GM12878 (cell line): ENCODE data around the gene DHDH. TPM values are rescaled to one million over a fixed set of nuclear protein-coding genes. Genes with fewer than 3 reads are reported as not detected.

Source experiments
- ATAC-seq: fragments of 200-7000 bp; cut with Tn5 transposase; 3 replicates; pipeline ENCODE4 v1.9.1; 2020; ENCODE audit warnings: mild to moderate bottlenecking, moderate library complexity
- Bru-seq: library from RNA; stranded (reverse); fragments of 400-500 nt; gene quantifications from one replicate; lab custom pipeline; 2021; lab: Mats Ljungman, UMichigan
- BruChase-seq, 2 experiments: library from RNA; stranded (reverse); fragments of 400-500 nt; gene quantifications; one replicate each; lab custom pipeline; 2021; lab: Mats Ljungman, UMichigan
- BruUV-seq: library from RNA; stranded (reverse); fragments of 400-500 nt; replicated peaks from 2 replicates; lab custom pipeline; 2021; lab: Mats Ljungman, UMichigan
- CTCF ChIA-PET: fragments of 300-600 bp; sonication (Branson Sonifier 250); formaldehyde crosslinking; extraction: SDS; loops from one replicate; lab custom pipeline; 2021; ENCODE audit warnings: inconsistent platforms; lab: Yijun Ruan, JAX
- POLR2A ChIA-PET: fragments of 350-600 bp; formaldehyde crosslinking; extraction: SDS; loops from one replicate; lab custom pipeline; 2021; ENCODE audit warnings: inconsistent platforms; lab: Charles Lee
- RAD21 ChIA-PET: fragments of 300-600 bp; sonication (Branson Sonifier 250); formaldehyde crosslinking; loops from one replicate; lab custom pipeline; 2023; ENCODE audit warnings: antibody characterized with exemption; ENCODE audit not compliant: unreplicated experiment; lab: Charles Lee
- SMC1A ChIA-PET: fragments of 300-600 bp; sonication (Branson Sonifier 250); formaldehyde crosslinking; loops from one replicate; lab custom pipeline; 2023; ENCODE audit not compliant: unreplicated experiment, uncharacterized antibody; lab: Charles Lee
- DNase-seq: peaks from one replicate; pipeline ENCODE4 v3.0.0-alpha.2; 2011; ENCODE audit warnings: low read depth, low spot score
- FAIRE-seq: peaks from 3 replicates; lab custom pipeline; 2011; peaks lifted over from hg19 to GRCh38; lab: Jason Lieb, UNC
- H2AFZ ChIP-seq: 2 replicates; pipeline ENCODE4 v1.6.0; 2011; ENCODE audit warnings: low read depth, low read length, control low read depth; ENCODE audit not compliant: control insufficient read depth
- H3K27ac ChIP-seq: 2 replicates; pipeline ENCODE4 v1.5.1; 2011; ENCODE audit warnings: control low read depth; ENCODE audit not compliant: control insufficient read depth, insufficient read depth
- H3K27me3 ChIP-seq, 2 experiments: replicated peaks in 1 of 2; 2 replicates each; pipeline versions ENCODE4 v1.6.0 to v1.6.1; 2011; ENCODE audit warnings: low read length in 1 of 2; ENCODE audit not compliant: control insufficient read depth in 2 of 2, insufficient read depth in 2 of 2
- H3K36me3 ChIP-seq, 2 experiments: 2 replicates each; pipeline ENCODE4 v1.5.1; 2011; ENCODE audit warnings: low read length in 1 of 2; ENCODE audit not compliant: control insufficient read depth in 2 of 2, insufficient read depth in 2 of 2
- H3K4me1 ChIP-seq: 2 replicates; pipeline ENCODE4 v1.6.1; 2011; ENCODE audit warnings: mild to moderate bottlenecking, low read length, moderate library complexity, mixed read lengths; ENCODE audit not compliant: control insufficient read depth, insufficient read depth
- H3K4me2 ChIP-seq: 2 replicates; pipeline ENCODE4 v1.6.0; 2011; ENCODE audit warnings: control low read depth; ENCODE audit not compliant: control insufficient read depth, insufficient read depth
- H3K4me3 ChIP-seq: fragments of 200-600 bp; sonication (generic); 2 replicates; pipeline ENCODE4 v1.5.1; 2016
- H3K79me2 ChIP-seq: 2 replicates; pipeline ENCODE4 v1.6.0; 2011; ENCODE audit warnings: low read length; ENCODE audit not compliant: control insufficient read depth, insufficient read depth
- H3K9ac ChIP-seq: 2 replicates; pipeline ENCODE4 v1.8.0; 2011; ENCODE audit warnings: low read length, control low read depth, mixed read lengths; ENCODE audit not compliant: control insufficient read depth, insufficient read depth
- H3K9me3 ChIP-seq: replicated peaks from 3 replicates; pipeline ENCODE4 v1.5.1; 2011; ENCODE audit warnings: mild to moderate bottlenecking, low read length; ENCODE audit not compliant: control insufficient read depth, insufficient read depth
- H4K20me1 ChIP-seq: 2 replicates; pipeline ENCODE4 v1.6.0; 2011; ENCODE audit not compliant: control insufficient read depth, insufficient read depth
- CREB1 ChIP-seq: IDR thresholded peaks from 2 replicates; pipeline ENCODE4 v1.6.1; 2012; ENCODE audit warnings: low read depth, mild to moderate bottlenecking, inconsistent platforms
- EGR1 ChIP-seq, 2 experiments: IDR thresholded peaks; 1 replicate in 1 of 2; 2 replicates in 1 of 2; pipeline ENCODE4 v1.6.1; 2011 to 2012; ENCODE audit warnings: low read depth in 2 of 2, low read length in 2 of 2, borderline replicate concordance in 1 of 2, mild to moderate bottlenecking in 1 of 2, moderate library complexity in 1 of 2
- HCFC1 ChIP-seq: fragments of 150-350 bp; IDR thresholded peaks from 2 replicates; pipeline ENCODE4 v1.6.1; 2014; ENCODE audit warnings: low read length
- NFYA ChIP-seq: IDR thresholded peaks from 2 replicates; pipeline ENCODE4 v1.6.1; 2011; ENCODE audit warnings: low read depth, mild to moderate bottlenecking, low read length, improper control_type of control experiment, borderline replicate concordance
- POLR2A ChIP-seq: IDR thresholded peaks from 2 replicates; pipeline ENCODE4 v1.6.1; 2011; ENCODE audit warnings: low read depth, mild to moderate bottlenecking, low read length
- WGBS: methylation state at CpG from one replicate; pipeline ENCODE4 v1.1.6; 2016; ENCODE audit warnings: low lambda C conversion rate; ENCODE audit not compliant: insufficient replicate concordance, insufficient coverage; ENCODE audit errors: missing lambda C conversion rate; 5-methylcytosine and 5-hydroxymethylcytosine counted together
- in situ Hi-C: fragments of 300-500 bp; cut with MboI; formaldehyde crosslinking; loops from 9 replicates; pipeline ENCODE4 v1.14.3; 2018; ENCODE audit warnings: mixed read lengths
- intact Hi-C: fragments of 100-400 bp; cut with micrococcal nuclease; formaldehyde crosslinking; loops from one replicate; pipeline ENCODE4 v1.14.2; 2022; ENCODE audit not compliant: unreplicated experiment
- long read RNA-seq, 2 experiments: library from polyadenylated mRNA; unstranded; transcript quantifications; one replicate each; pipeline ENCODE4 v2.0.0, GENCODE V29; 2019 to 2020
- polyA minus RNA-seq, 3 experiments: library from RNA; depleted of rRNA, polyadenylated mRNA; stranded (reverse); fragments of >200 nt; gene quantifications; 2 replicates each; pipeline ENCODE4 v1.2.3, GENCODE V29; 2011
- polyA plus RNA-seq, 11 experiments: library from polyadenylated mRNA; depleted of rRNA in 4 of 11; unstranded in 6 of 11; stranded (reverse) in 5 of 11; fragments of >200 nt; fragmentation: Nextera tagmentation in 4 of 11; fragmentation: Illumina TruSeq in 1 of 11; extraction: Ambion mirVana in 4 of 11; extraction: Trizol in 1 of 11; gene quantifications; 1 replicate in 1 of 11; 2 replicates in 10 of 11; pipeline versions ENCODE4 v1.2.1 to v1.2.3, GENCODE V29; 2011 to 2016; ENCODE audit warnings: inconsistent platforms in 2 of 11, missing spikeins in 2 of 11, low read depth in 1 of 11
- total RNA-seq, 4 experiments: library from RNA; depleted of rRNA in 3 of 4; stranded (reverse); fragments of >200 nt in 3 of 4; fragmentation: Illumina TruSeq in 1 of 4; extraction: Trizol in 1 of 4; gene quantifications; 2 replicates each; pipeline versions ENCODE4 v1.2.1 to v1.2.3, GENCODE V29; 2013 to 2021
- TF ChIP-seq, protein P1 (sequence below): fragments of 450-650 bp; IDR thresholded peaks from 2 replicates; pipeline ENCODE4 v1.6.1; 2016; ENCODE audit warnings: mild to moderate bottlenecking
- TF ChIP-seq, protein P2 (sequence below), 3 experiments: IDR thresholded peaks in 2 of 3; conservative IDR thresholded peaks in 1 of 3; 2 replicates each; pipeline ENCODE4 v1.5.1; 2011; ENCODE audit warnings: low read depth in 3 of 3, low read length in 3 of 3, mild to moderate bottlenecking in 3 of 3, control low read depth in 2 of 3, moderate library complexity in 2 of 3, inconsistent platforms in 1 of 3, mixed read lengths in 1 of 3; ENCODE audit not compliant: control insufficient read depth in 2 of 3, insufficient read depth in 1 of 3; ENCODE audit errors: extremely low read depth in 1 of 3

Gene DHDH
- total RNA-seq (2013; cell fraction: nucleolus; rRNA removed) = not detected in 2 replicates
- not detected in 2 replicates for total RNA-seq (2014; rRNA removed)
- not detected in 2 replicates for total RNA-seq (2014; rRNA removed; fragmentation: Illumina TruSeq; extraction: Trizol)
- not detected in 2 replicates for total RNA-seq (2021)
- polyA plus RNA-seq (2011; ENCODE audit: low read depth) = not detected
- 0.15 and 0.23 TPM in 2 replicates for polyA plus RNA-seq (2011; rRNA removed)
- polyA plus RNA-seq (2011; cell fraction: cytosol; rRNA removed) = 0.25 and 0.28 TPM in 2 replicates
- polyA plus RNA-seq (2011; cell fraction: nucleus; rRNA removed) = 0.16 and 0.26 TPM in 2 replicates
- polyA plus RNA-seq (2012) = 1.1 and 1.2 TPM in 2 replicates
- not detected in 2 replicates for polyA plus RNA-seq (2014; fragmentation: Illumina TruSeq; extraction: Trizol)
- polyA plus RNA-seq (2014; fragmentation: Nextera tagmentation; extraction: Ambion mirVana) = under 1 TPM in 1 of 2 experiments, not detected in 1; 0.13 TPM
- 0.19 TPM in 1 of 2 replicates, not detected in the other for polyA plus RNA-seq (2014; rRNA removed)
- under 1 TPM in 1 of 2 experiments, not detected in 1; 0.21 TPM for polyA plus RNA-seq (2016; fragmentation: Nextera tagmentation; extraction: Ambion mirVana)
- not detected in 2 replicates for polyA minus RNA-seq (2011; rRNA and poly(A)+ RNA removed)
- not detected in 2 replicates for polyA minus RNA-seq (2011; cell fraction: cytosol; rRNA and poly(A)+ RNA removed)
- not detected in 2 replicates for polyA minus RNA-seq (2011; cell fraction: nucleus; rRNA and poly(A)+ RNA removed)
- Bru-seq, nascent RNA = not detected
- BruChase-seq, experiment 1, labeled RNA remaining after a 6-hour chase = percentile 25 among the genes with signal in this experiment
- percentile 11 among the genes with signal in this experiment for BruChase-seq, experiment 2, labeled RNA remaining after a 2-hour chase
- long read RNA-seq, experiment 1 = 0 reads
- long read RNA-seq, experiment 2 = 0 reads

DNA sequence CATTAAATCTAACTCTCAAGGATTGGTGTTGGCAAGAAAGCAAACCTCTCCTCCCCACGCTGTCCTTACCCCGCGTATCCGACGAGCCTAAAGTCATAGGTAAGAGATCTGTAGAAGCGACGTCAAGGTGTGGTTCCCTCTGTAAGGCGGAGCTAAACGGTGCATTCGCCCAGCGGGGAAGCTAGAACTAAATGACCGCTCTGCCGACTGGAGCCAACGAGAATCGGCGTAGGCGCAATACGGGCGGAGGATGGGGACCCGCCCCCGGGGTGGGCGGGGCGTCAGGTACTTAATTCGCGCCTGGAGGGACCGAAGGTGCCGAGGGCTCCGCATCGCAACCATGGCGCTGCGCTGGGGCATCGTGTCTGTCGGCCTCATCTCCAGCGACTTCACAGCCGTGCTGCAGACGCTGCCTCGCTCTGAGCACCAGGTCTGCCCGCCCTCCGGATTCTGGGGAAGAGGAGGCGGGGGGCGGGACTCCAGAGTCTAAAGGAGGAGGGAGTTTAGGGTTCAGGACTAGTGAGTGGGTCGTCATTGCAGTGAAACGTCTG lies at the start of gene DHDH:
TSS of gene DHDH (plus strand) at position 318 of the 551 bp plus-strand sequence. CDS start at position 341, 23 bp downstream.
- in situ Hi-C loops (no loop called here), intact Hi-C loops (no loop called here)
- H3K27ac ChIP-seq = no peak within 1 kb of the TSS
- peak within 1 kb of the TSS; percentile 85 for H3K4me2 ChIP-seq
- H3K4me1 ChIP-seq = peaks cover 7% of the 10 kb centered on the region; the same call in 1 of the 2 replicates
- ATAC-seq (peak; percentile 97), FAIRE-seq (peak; percentile 77), DNase-seq (peak; percentile 26)
- RAD21 ChIA-PET = interaction anchor here (0.6 to 1.5 kb wide), 2 partner anchors 138 to 180 kb away, joined by 3 read pairs; no protein-coding TSS in a partner anchor
- no peaks in the 10 kb centered on the region for H3K79me2 ChIP-seq
- H2AFZ ChIP-seq = peak within 1 kb of the TSS; percentile 73
- BruUV-seq = no TSS peak
- CTCF ChIA-PET = interaction anchor here (1.0 to 1.9 kb wide), 5 partner anchors 7 to 37 kb away, joined by 3 to 7 read pairs (median 6); no protein-coding TSS in a partner anchor
- SMC1A ChIA-PET = interaction anchor here (0.8 to 1.7 kb wide), 5 partner anchors 11 to 37 kb away, joined by 3 to 8 read pairs (median 3); no protein-coding TSS in a partner anchor
- H3K27me3 ChIP-seq = 0 out of 4 replicates have a peak, but pooled peaks cover 0 to 1% of the 10 kb centered on the region in 2 experiments
- POLR2A ChIA-PET = interaction anchor here (0.6 to 1.7 kb wide), 7 partner anchors 10 to 401 kb away, joined by 3 to 8 read pairs (median 5); partner anchors contain the start of gene BAX
- H3K4me3 ChIP-seq = peak within 1 kb of the TSS; percentile 69
- no peak within 1 kb of the TSS; the same call in 1 of the 2 replicates for H3K9ac ChIP-seq
- H4K20me1 ChIP-seq = no peaks in the 10 kb centered on the region
- WGBS = 1% methylated on average over 29 of the region's 43 CpGs
- no peaks in the 10 kb centered on the region for H3K9me3 ChIP-seq
- peak in 1 of 2 experiments; percentile 46; a peak in 1 of 3 replicates for TF ChIP-seq EGR1 (IDR thresholded peaks at IDR 0.05; ENCODE audit: borderline replicate concordance in 1 of 2, low read depth in 2 of 2, low read length in 2 of 2)
- TF ChIP-seq POLR2A = peak; percentile 70
- TF ChIP-seq, protein P1, sequence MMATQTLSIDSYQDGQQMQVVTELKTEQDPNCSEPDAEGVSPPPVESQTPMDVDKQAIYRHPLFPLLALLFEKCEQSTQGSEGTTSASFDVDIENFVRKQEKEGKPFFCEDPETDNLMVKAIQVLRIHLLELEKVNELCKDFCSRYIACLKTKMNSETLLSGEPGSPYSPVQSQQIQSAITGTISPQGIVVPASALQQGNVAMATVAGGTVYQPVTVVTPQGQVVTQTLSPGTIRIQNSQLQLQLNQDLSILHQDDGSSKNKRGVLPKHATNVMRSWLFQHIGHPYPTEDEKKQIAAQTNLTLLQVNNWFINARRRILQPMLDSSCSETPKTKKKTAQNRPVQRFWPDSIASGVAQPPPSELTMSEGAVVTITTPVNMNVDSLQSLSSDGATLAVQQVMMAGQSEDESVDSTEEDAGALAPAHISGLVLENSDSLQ = peak; percentile 51
- TF ChIP-seq CREB1 = 0 out of 2 replicates have a peak, but pooled peaks have one; percentile 38
- no peak for TF ChIP-seq NFYA
- TF ChIP-seq, protein P2, sequence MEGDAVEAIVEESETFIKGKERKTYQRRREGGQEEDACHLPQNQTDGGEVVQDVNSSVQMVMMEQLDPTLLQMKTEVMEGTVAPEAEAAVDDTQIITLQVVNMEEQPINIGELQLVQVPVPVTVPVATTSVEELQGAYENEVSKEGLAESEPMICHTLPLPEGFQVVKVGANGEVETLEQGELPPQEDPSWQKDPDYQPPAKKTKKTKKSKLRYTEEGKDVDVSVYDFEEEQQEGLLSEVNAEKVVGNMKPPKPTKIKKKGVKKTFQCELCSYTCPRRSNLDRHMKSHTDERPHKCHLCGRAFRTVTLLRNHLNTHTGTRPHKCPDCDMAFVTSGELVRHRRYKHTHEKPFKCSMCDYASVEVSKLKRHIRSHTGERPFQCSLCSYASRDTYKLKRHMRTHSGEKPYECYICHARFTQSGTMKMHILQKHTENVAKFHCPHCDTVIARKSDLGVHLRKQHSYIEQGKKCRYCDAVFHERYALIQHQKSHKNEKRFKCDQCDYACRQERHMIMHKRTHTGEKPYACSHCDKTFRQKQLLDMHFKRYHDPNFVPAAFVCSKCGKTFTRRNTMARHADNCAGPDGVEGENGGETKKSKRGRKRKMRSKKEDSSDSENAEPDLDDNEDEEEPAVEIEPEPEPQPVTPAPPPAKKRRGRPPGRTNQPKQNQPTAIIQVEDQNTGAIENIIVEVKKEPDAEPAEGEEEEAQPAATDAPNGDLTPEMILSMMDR (IDR thresholded peaks at IDR 0.05 in 2 of 3, conservative IDR thresholded peaks at IDR 0.05 in 1 of 3; ENCODE audit: control insufficient read depth in 2 of 3, extremely low read depth in 1 of 3, insufficient read depth in 1 of 3, low read depth in 3 of 3, low read length in 3 of 3) = no peak
- peak; percentile 14; the same call in 1 of the 2 replicates for TF ChIP-seq HCFC1
- no peaks in the 10 kb centered on the region for H3K36me3 ChIP-seq
